Ovary (tissue), 3 donors: Measurements from ENCODE around the gene MED12.

Experiments
- CTCF ChIP-seq, 3 donors: fragments of 450-650 bp in 2 of 3; fragments of 200-600 bp in 1 of 3; IDR thresholded peaks; one replicate each; pipeline versions ENCODE4 v1.5.1 to v1.8.0; 2016 to 2022; ENCODE audit warnings: antibody characterized with exemption in 3 of 3, mild to moderate bottlenecking in 1 of 3
- EP300 ChIP-seq: sonication (generic); formaldehyde crosslinking; IDR thresholded peaks from one replicate; pipeline ENCODE4 v1.6.1; 2017; ENCODE audit warnings: antibody characterized with exemption
- donor health status: DM: no; HTN: no; CAD: no.

- no peak for TF ChIP-seq EP300
- no peak for TF ChIP-seq CTCF (IDR thresholded peaks at IDR 0.05)
These were observed 9.9 kb downstream of the MED12 start for GRCh38 chrX:71128166-71128833.
